Astrocyte (in vitro differentiated cells and primary cell): Measurements from ENCODE around the gene ZNF467.

Experiments
- EZH2 ChIP-seq: IDR thresholded peaks from 2 replicates; pipeline ENCODE4 v1.6.1; 2012; ENCODE audit warnings: mild to moderate bottlenecking, low read length, inconsistent platforms; ENCODE audit not compliant: insufficient read depth
- TF ChIP-seq, protein P1 (sequence below): IDR thresholded peaks from 2 replicates; pipeline ENCODE4 v1.5.1; 2011; ENCODE audit warnings: low read depth, mild to moderate bottlenecking, inconsistent platforms, low read length, moderate library complexity; ENCODE audit not compliant: insufficient read depth

- TF ChIP-seq, protein P1, sequence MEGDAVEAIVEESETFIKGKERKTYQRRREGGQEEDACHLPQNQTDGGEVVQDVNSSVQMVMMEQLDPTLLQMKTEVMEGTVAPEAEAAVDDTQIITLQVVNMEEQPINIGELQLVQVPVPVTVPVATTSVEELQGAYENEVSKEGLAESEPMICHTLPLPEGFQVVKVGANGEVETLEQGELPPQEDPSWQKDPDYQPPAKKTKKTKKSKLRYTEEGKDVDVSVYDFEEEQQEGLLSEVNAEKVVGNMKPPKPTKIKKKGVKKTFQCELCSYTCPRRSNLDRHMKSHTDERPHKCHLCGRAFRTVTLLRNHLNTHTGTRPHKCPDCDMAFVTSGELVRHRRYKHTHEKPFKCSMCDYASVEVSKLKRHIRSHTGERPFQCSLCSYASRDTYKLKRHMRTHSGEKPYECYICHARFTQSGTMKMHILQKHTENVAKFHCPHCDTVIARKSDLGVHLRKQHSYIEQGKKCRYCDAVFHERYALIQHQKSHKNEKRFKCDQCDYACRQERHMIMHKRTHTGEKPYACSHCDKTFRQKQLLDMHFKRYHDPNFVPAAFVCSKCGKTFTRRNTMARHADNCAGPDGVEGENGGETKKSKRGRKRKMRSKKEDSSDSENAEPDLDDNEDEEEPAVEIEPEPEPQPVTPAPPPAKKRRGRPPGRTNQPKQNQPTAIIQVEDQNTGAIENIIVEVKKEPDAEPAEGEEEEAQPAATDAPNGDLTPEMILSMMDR, result no peak
- no peak for TF ChIP-seq EZH2
Measured at GRCh38 chr7:149785402-149785801, 12.0 kb upstream of the ZNF467 start.
